Calu3 (cell line): Measurements from ENCODE around the gene TTC13. TPM values are rescaled to one million over a fixed set of nuclear protein-coding genes. Genes with fewer than 3 reads are reported as not detected.

Experiments
- BruUV-seq: library from RNA; stranded (reverse); fragments of 400-500 nt; replicated peaks from 2 replicates; lab custom pipeline; 2021; lab: Mats Ljungman, UMichigan
- CTCF ChIA-PET: fragments of 300-600 bp; sonication (Branson Sonifier 250); formaldehyde crosslinking; loops from one replicate; lab custom pipeline; 2022; ENCODE audit warnings: antibody characterized with exemption; lab: Charles Lee
- DNase-seq: peaks from one replicate; pipeline ENCODE4 v3.0.0; 2022
- H3K27ac Mint-ChIP-seq: one replicate; pipeline ENCODE4 v1.8.0; 2022; ENCODE audit warnings: mixed read lengths; ENCODE audit not compliant: unreplicated experiment
- H3K27me3 Mint-ChIP-seq: one replicate; pipeline ENCODE4 v1.8.0; 2022; ENCODE audit warnings: mixed read lengths; ENCODE audit not compliant: unreplicated experiment
- H3K36me3 Mint-ChIP-seq: one replicate; pipeline ENCODE4 v1.8.0; 2022; ENCODE audit warnings: mild to moderate bottlenecking, moderate library complexity, mixed read lengths; ENCODE audit not compliant: insufficient read depth, unreplicated experiment
- H3K4me1 Mint-ChIP-seq: one replicate; pipeline ENCODE4 v1.8.0; 2022; ENCODE audit warnings: mild to moderate bottlenecking, low read depth, mixed read lengths; ENCODE audit not compliant: unreplicated experiment
- H3K4me3 Mint-ChIP-seq: one replicate; pipeline ENCODE4 v1.8.0; 2022; ENCODE audit warnings: mild to moderate bottlenecking, low read depth, moderate library complexity, mixed read lengths; ENCODE audit not compliant: unreplicated experiment
- H3K9me3 Mint-ChIP-seq: one replicate; pipeline ENCODE4 v1.8.0; 2022; ENCODE audit warnings: low read depth, mixed read lengths; ENCODE audit not compliant: unreplicated experiment
- intact Hi-C: fragments of 100-400 bp; cut with micrococcal nuclease; formaldehyde crosslinking; loops from one replicate; pipeline ENCODE4 v1.10.0; 2022; ENCODE audit not compliant: unreplicated experiment
- total RNA-seq: library from RNA; stranded (reverse); gene quantifications from 2 replicates; pipeline ENCODE4 v1.2.3, GENCODE V29; 2022
- TF ChIP-seq, protein P1 (sequence below): fragments of 200-600 bp; IDR thresholded peaks from one replicate; pipeline ENCODE4 v1.8.0; 2022; ENCODE audit warnings: antibody characterized with exemption; ENCODE audit not compliant: unreplicated experiment

TTC13 gene
- total RNA-seq, 1 experiment from 2014 or later = 35.6 TPM

DNA sequence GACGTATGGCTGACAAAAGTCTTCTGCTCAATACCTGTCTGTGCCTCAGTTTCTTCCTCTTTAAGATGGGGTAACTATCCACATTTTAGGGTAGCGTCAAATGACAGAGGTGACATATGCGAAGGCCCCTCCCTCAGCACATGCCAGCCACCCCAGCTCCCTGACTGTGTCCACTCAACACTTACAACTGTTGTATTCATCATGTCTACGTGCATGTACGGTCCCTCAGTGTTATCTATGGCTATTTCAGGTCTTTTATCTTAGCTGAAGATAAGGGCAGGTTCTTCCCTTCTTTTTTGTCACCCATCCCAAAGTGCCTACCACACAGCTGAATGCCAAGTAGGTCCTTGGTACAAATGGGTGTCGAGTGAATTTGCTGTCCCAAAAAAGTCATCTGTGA, 102.0 kb downstream of the TTC13 start:
- no peak for DNase-seq
- H3K9me3 Mint-ChIP-seq = no peaks in the 10 kb centered on the region
- H3K36me3 Mint-ChIP-seq = no peaks in the 10 kb centered on the region
- peaks cover 40% of the 10 kb centered on the region for H3K27me3 Mint-ChIP-seq
- no TSS peak for BruUV-seq
- H3K4me1 Mint-ChIP-seq = no peaks in the 10 kb centered on the region
- intact Hi-C loops = no loop called here
- H3K27ac Mint-ChIP-seq = no peak overlapping the region
- CTCF ChIA-PET = interaction anchor here (0.6 kb wide), 1 partner anchor 9 kb away, joined by 3 read pairs; the partner anchor contains the start of gene C1orf198
- TF ChIP-seq, protein P1, sequence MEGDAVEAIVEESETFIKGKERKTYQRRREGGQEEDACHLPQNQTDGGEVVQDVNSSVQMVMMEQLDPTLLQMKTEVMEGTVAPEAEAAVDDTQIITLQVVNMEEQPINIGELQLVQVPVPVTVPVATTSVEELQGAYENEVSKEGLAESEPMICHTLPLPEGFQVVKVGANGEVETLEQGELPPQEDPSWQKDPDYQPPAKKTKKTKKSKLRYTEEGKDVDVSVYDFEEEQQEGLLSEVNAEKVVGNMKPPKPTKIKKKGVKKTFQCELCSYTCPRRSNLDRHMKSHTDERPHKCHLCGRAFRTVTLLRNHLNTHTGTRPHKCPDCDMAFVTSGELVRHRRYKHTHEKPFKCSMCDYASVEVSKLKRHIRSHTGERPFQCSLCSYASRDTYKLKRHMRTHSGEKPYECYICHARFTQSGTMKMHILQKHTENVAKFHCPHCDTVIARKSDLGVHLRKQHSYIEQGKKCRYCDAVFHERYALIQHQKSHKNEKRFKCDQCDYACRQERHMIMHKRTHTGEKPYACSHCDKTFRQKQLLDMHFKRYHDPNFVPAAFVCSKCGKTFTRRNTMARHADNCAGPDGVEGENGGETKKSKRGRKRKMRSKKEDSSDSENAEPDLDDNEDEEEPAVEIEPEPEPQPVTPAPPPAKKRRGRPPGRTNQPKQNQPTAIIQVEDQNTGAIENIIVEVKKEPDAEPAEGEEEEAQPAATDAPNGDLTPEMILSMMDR = no peak
- no peak overlapping the region for H3K4me3 Mint-ChIP-seq

DNA sequence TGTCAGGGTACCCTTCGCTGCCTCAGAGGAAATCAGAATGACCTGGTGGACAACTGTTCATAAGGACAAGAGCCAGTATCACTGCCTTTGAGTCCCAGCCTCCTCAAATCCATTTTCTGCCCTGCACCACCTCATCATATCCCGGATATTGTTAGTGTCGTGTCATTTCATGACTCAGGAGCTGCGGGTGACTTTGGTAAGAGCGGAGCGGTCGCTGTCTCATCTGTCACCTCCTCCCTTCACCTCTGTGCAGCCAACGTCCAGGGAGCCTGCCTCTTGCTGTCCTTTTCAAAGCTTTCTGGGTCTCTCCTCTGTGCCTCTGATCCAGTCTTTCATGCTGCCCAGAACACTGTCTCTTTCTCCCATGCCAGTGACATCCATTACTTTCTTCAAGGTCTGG, 103.3 kb downstream of the TTC13 start:
- intact Hi-C loops = no loop called here
- CTCF ChIA-PET = no interaction called here
- TF ChIP-seq, protein P1 = no peak
- no peak for DNase-seq
- no peak overlapping the region for H3K27ac Mint-ChIP-seq
- no peaks in the 10 kb centered on the region for H3K36me3 Mint-ChIP-seq
- peaks cover 27% of the 10 kb centered on the region for H3K27me3 Mint-ChIP-seq
- no TSS peak for BruUV-seq
- H3K4me1 Mint-ChIP-seq = no peaks in the 10 kb centered on the region
- no peaks in the 10 kb centered on the region for H3K9me3 Mint-ChIP-seq
- H3K4me3 Mint-ChIP-seq = no peak overlapping the region

DNA sequence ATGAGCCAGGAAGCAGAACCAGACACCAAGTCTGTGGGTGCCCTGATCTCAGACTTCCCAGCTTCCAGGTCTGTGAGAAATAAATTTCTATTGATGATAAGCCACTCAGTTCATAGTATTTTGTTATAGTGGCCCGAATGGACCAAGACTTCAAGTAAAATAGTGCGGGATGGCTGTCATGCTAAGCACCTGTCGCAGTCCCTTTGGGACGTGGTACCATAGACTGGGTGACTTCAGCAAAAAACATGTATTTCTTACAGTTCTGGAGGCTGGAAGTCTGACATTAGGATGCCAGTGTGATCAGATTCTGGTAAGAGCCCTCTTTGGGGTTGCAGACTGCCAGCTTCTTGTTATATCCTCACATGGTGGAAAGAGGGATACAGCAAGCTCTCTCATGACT, 107.7 kb downstream of the TTC13 start:
- Mint-ChIP-seq H3K27ac (no peak overlapping the region), H3K9me3 (no peaks in the 10 kb centered on the region), H3K27me3 (no peaks in the 10 kb centered on the region), H3K36me3 (peaks cover 36% of the 10 kb centered on the region), H3K4me3 (no peak overlapping the region), H3K4me1 (peaks cover 22% of the 10 kb centered on the region)
- TF ChIP-seq, protein P1 = no peak
- intact Hi-C loops = no loop called here
- DNase-seq = no peak
- no TSS peak for BruUV-seq
- CTCF ChIA-PET = no interaction called here

DNA sequence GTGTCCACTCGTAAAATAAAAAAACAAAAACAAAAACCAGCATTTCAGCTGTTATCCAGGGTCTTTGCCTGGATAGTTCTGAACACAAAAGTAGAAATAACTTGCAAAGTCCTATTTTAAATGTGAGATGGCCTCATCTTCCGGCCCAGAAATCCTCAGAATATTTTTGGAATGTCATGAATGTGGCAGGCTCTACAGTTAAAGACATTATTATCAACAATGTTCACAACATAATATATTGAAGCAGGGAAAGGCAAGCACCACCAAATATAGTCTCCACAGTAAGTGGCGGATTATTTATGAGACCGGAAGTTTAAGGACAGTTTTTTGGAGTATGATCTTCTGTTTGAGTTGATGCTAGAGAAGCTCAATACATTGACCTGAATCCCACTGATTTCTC, 109.2 kb downstream of the TTC13 start:
- DNase-seq = no peak
- Mint-ChIP-seq H3K9me3 (no peaks in the 10 kb centered on the region), H3K4me3 (peak overlapping the region; percentile 86), H3K36me3 (peaks cover 38% of the 10 kb centered on the region), H3K27me3 (no peaks in the 10 kb centered on the region), H3K27ac (peak overlapping the region; percentile 97), H3K4me1 (peaks cover 36% of the 10 kb centered on the region)
- intact Hi-C loops = loop anchor here (5.0 kb wide), 2 partner anchors 108 to 468 kb away; partner anchors contain the start of genes ARV1, EXOC8, SPRTN and TTC13
- TF ChIP-seq, protein P1 = no peak
- CTCF ChIA-PET = interaction anchor here (0.6 to 2.5 kb wide), 3 partner anchors 11 to 468 kb away, joined by 3 to 12 read pairs (median 5); partner anchors contain the start of genes EXOC8, FAM89A and SPRTN
- no TSS peak for BruUV-seq
